ENCODE measurements around the gene PSMC6. TPM values are rescaled to one million over a fixed set of nuclear protein-coding genes. Genes with fewer than 3 reads are reported as not detected.

The PSMC6 gene
- total RNA-seq, 6 experiments from 2014 or later, result 40.7 to 63.0 (median 51.3) TPM

DNA sequence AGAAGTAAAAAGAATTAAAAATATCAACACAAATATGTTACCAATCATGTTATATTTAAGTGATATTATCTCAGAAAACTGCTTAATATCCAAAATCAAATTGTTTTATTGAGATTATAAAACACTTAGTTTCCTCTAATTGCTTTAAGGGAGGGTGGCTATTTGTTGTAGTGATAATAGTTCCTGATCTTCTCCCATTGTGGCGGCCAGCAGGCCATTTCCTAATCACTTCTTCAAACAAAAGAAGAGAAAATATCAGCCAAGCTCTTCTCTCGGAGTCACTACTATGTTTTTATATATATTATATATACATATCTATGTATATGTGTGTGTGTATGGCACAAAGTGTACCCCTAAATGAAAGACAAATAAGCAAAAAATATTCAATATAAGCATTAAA lies 43.1 kb upstream of the PSMC6 start:
- Histone ChIP-seq H3K4me1 (no peaks in the 10 kb centered on the region), H3K36me3 (peaks cover 0 to 19% (median 2%) of the 10 kb centered on the region in 4 donors), H3K27ac (no peak overlapping the region), H3K9me3 (no peaks in the 10 kb centered on the region), H3K27me3 (no peaks in the 10 kb centered on the region), H3K4me3 (no peak overlapping the region)
- no peak for ATAC-seq
- TF ChIP-seq, protein P1, sequence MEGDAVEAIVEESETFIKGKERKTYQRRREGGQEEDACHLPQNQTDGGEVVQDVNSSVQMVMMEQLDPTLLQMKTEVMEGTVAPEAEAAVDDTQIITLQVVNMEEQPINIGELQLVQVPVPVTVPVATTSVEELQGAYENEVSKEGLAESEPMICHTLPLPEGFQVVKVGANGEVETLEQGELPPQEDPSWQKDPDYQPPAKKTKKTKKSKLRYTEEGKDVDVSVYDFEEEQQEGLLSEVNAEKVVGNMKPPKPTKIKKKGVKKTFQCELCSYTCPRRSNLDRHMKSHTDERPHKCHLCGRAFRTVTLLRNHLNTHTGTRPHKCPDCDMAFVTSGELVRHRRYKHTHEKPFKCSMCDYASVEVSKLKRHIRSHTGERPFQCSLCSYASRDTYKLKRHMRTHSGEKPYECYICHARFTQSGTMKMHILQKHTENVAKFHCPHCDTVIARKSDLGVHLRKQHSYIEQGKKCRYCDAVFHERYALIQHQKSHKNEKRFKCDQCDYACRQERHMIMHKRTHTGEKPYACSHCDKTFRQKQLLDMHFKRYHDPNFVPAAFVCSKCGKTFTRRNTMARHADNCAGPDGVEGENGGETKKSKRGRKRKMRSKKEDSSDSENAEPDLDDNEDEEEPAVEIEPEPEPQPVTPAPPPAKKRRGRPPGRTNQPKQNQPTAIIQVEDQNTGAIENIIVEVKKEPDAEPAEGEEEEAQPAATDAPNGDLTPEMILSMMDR (IDR thresholded peaks at IDR 0.05), result no peak
- no peak for TF ChIP-seq POLR2A (IDR thresholded peaks at IDR 0.05)
- DNase-seq, result no peak
- 80% methylated on average over 2 of the region's 2 CpGs for WGBS (ENCODE audit: insufficient coverage, low coverage, low lambda C conversion rate, missing lambda C conversion rate)
- intact Hi-C loops (cut with DNase I), result no loop called here

DNA sequence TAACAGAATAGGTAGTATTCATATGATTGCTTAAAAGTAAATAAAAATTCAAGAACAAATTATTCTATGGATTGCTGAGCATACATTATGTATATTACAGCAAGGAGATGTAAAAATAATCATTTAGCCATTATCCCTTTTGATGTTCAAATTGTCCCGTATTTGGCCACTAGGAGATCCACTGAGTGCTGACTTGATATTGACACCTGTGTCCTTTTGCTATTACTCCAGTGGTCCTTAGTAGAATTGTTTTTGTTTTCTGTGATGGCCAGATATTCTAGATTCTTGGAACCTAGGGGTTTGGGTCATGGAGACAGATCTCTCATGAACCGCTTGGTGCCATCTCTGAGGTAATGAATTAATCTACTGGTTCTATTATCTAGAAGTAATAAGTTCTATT lies 28.4 kb upstream of the PSMC6 start:
- peak in 2 of 4 donors; percentile 15 to 37 for ATAC-seq
- peaks cover 0 to 4% (median 0%) of the 10 kb centered on the region in 4 donors for H3K4me1 ChIP-seq
- H3K27me3 ChIP-seq, result no peaks in the 10 kb centered on the region
- H3K9me3 ChIP-seq, result no peaks in the 10 kb centered on the region
- WGBS (ENCODE audit: insufficient coverage, low coverage, low lambda C conversion rate, missing lambda C conversion rate), result 80% methylated on average over 2 of the region's 2 CpGs
- no peak for TF ChIP-seq POLR2A (IDR thresholded peaks at IDR 0.05)
- TF ChIP-seq, protein P1 (IDR thresholded peaks at IDR 0.05), result peak; percentile 16 to 40 (median 26)
- intact Hi-C loops (cut with DNase I), result no loop called here
- peaks cover 0 to 28% (median 4%) of the 10 kb centered on the region in 4 donors for H3K36me3 ChIP-seq
- DNase-seq, result no peak
- no peak overlapping the region for H3K27ac ChIP-seq
- H3K4me3 ChIP-seq, result no peak overlapping the region

DNA sequence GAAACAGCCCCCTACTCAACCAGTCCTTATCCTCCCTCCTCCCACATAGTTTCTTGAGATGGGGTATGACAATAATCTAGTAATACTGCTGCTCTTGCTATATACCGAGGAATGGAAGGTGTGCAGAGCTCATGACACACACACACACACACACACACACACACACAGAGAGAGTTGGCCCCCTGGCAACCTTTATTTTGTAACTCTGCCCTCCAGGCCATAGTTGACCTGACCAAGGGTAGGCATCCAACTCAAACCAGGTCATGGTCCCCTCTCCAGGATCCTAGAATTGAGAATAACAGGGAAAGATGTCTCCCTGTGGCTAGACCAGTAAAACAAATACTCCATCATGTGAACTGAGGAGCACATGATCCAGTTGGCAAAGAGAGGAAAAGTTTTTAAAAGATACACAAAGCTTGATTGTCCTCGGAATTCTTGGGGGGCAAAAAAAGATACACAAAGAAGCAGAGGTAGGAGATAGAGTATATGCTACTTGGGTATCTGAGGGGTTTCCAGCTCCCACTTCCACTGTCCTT lies 22.9 kb upstream of the PSMC6 start:
- peaks cover 0 to 16% (median 6%) of the 10 kb centered on the region in 4 donors for H3K4me1 ChIP-seq
- H3K4me3 ChIP-seq, result no peak overlapping the region
- no peaks in the 10 kb centered on the region for H3K27me3 ChIP-seq
- DNase-seq (peak in 1 of 3 donors; percentile 64), ATAC-seq (peak; percentile 58 to 96 (median 84))
- H3K9me3 ChIP-seq, result no peaks in the 10 kb centered on the region
- H3K27ac ChIP-seq, result no peak overlapping the region
- peaks cover 0 to 10% (median 0%) of the 10 kb centered on the region in 4 donors for H3K36me3 ChIP-seq
- no peak for TF ChIP-seq POLR2A (IDR thresholded peaks at IDR 0.05)
- WGBS (ENCODE audit: insufficient coverage, low coverage, low lambda C conversion rate, missing lambda C conversion rate), result 21% methylated on average over 2 of the region's 2 CpGs
- intact Hi-C loops (cut with DNase I), result no loop called here

DNA sequence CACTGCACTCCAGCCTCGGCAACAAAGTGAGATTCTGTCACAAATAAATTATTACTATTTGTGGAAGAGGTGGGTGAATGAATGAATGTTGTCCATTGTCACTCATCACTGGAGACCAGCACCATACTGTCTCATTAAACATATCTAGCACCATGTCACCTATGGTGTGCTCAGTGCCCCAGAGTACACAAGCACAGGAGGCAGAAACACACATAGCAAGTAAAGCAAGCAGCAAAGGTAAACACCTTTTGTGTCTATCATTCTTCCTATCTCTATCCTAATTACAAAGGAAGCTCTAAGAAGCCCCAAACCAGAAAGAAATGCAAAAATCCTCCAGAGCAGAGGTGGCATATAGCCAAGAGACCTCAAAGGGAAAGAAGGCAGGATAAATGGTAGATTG lies 20.8 kb upstream of the PSMC6 start:
- no peaks in the 10 kb centered on the region for H3K9me3 ChIP-seq
- peaks cover 0 to 16% (median 6%) of the 10 kb centered on the region in 4 donors for H3K4me1 ChIP-seq
- TF ChIP-seq, protein P1 (IDR thresholded peaks at IDR 0.05), result no peak
- no peak for TF ChIP-seq POLR2A (IDR thresholded peaks at IDR 0.05)
- ATAC-seq (no peak), DNase-seq (no peak)
- H3K4me3 ChIP-seq, result no peak overlapping the region
- intact Hi-C loops (cut with DNase I), result no loop called here
- H3K27ac ChIP-seq, result no peak overlapping the region
- WGBS (ENCODE audit: insufficient coverage, low coverage, low lambda C conversion rate, missing lambda C conversion rate), result no CpG with 5 or more reads among the region's 1 CpG
- peaks cover 0 to 5% (median 0%) of the 10 kb centered on the region in 4 donors for H3K36me3 ChIP-seq
- H3K27me3 ChIP-seq, result no peaks in the 10 kb centered on the region

DNA sequence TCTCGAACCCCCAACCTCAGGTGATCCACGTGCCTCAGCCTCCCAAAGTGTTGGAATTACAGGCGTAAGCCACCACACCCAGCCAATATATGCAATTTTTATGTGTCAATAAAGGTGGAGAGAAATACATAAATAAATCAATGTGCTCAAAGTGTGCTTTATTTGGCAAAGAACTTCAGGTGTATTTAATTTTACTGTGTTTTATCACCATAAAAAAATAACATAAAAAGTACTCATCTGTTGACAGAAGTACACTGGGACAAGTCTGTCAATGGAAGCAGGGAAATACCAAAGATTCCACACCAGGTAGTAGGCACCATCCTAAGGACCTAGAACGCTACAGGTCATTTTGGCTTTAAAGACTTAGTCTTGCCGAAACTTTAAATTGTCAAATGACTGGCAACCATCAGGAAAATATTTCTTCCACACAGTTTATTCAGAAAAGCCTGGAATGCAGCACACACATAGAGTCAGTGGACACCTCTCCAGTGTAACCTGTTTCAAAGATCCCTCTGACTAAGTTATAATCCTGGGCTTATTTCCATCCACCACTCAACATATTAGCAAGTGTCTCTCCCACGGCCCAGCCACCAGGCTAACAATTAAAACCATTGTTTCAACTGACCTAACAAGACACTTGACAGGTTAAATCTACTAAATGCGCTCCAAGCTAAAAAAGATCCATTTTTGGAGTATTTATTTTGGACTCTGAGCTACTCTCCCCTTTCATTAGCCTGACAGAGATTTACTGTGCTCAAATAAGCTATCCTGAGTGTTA lies 15.8 kb upstream of the PSMC6 start:
- no peak overlapping the region for H3K4me3 ChIP-seq
- H3K4me1 ChIP-seq, result peaks cover 0 to 28% (median 4%) of the 10 kb centered on the region in 4 donors
- intact Hi-C loops (cut with DNase I), result no loop called here
- no peaks in the 10 kb centered on the region for H3K36me3 ChIP-seq
- H3K9me3 ChIP-seq, result no peaks in the 10 kb centered on the region
- no peak overlapping the region for H3K27ac ChIP-seq
- WGBS (ENCODE audit: insufficient coverage, low coverage, low lambda C conversion rate, missing lambda C conversion rate), result 69% methylated on average over 5 of the region's 7 CpGs
- TF ChIP-seq POLR2A (IDR thresholded peaks at IDR 0.05), result no peak
- TF ChIP-seq, protein P1 (IDR thresholded peaks at IDR 0.05), result no peak
- no peak for DNase-seq
- no peak for ATAC-seq
- H3K27me3 ChIP-seq, result no peaks in the 10 kb centered on the region

Data from right lobe of liver (tissue), 6 donors.